ENCODE results near the gene ICOS.

ICOS gene

GRCh38 chr2:203908066-203908796, 28.3 kb upstream of the ICOS start:
- H3K27ac ChIP-seq: no peak overlapping the region
- TF ChIP-seq ZFX (IDR thresholded peaks at IDR 0.05; ENCODE audit: borderline replicate concordance) (no peak), CTCF (IDR thresholded peaks at IDR 0.05) (no peak)

- H3K27ac ChIP-seq: no peak overlapping the region
- TF ChIP-seq ZFX (IDR thresholded peaks at IDR 0.05; ENCODE audit: borderline replicate concordance): no peak
- no peak for TF ChIP-seq CTCF (IDR thresholded peaks at IDR 0.05)
Measured at GRCh38 chr2:203908797-203909185, 27.8 kb upstream of the ICOS start.

- H3K27ac ChIP-seq: no peak overlapping the region
- peak; percentile 79 for TF ChIP-seq CTCF (IDR thresholded peaks at IDR 0.05)
- no peak for TF ChIP-seq ZFX (IDR thresholded peaks at IDR 0.05; ENCODE audit: borderline replicate concordance)
Measured at GRCh38 chr2:203909261-203909967, 27.1 kb upstream of the ICOS start.

GRCh38 chr2:203909974-203910373, 26.6 kb upstream of the ICOS start:
- TF ChIP-seq ZFX (IDR thresholded peaks at IDR 0.05; ENCODE audit: borderline replicate concordance) (no peak), CTCF (IDR thresholded peaks at IDR 0.05) (peak; percentile 36)
- H3K27ac ChIP-seq: no peak overlapping the region

- TF ChIP-seq CTCF (IDR thresholded peaks at IDR 0.05): no peak
- TF ChIP-seq ZFX (IDR thresholded peaks at IDR 0.05; ENCODE audit: borderline replicate concordance): no peak
- H3K27ac ChIP-seq: no peak overlapping the region
Measured at GRCh38 chr2:203913947-203914346, 22.6 kb upstream of the ICOS start.

GRCh38 chr2:203914546-203915182, 21.9 kb upstream of the ICOS start:
- TF ChIP-seq CTCF (IDR thresholded peaks at IDR 0.05) (no peak), ZFX (IDR thresholded peaks at IDR 0.05; ENCODE audit: borderline replicate concordance) (no peak)
- no peak overlapping the region for H3K27ac ChIP-seq

GRCh38 chr2:203915256-203915655, 21.3 kb upstream of the ICOS start:
- TF ChIP-seq CTCF (IDR thresholded peaks at IDR 0.05): no peak
- no peak for TF ChIP-seq ZFX (IDR thresholded peaks at IDR 0.05; ENCODE audit: borderline replicate concordance)
- no peak overlapping the region for H3K27ac ChIP-seq

Measured in 22Rv1 (cell line).